CD1c-positive myeloid dendritic cell (primary cell): ENCODE measurements around the gene SLFN12.
"Not testable (repeated sequence)": the region's sequence is repeated elsewhere in the genome, so short reads cannot be mapped to it uniquely, and the experiment has no call there.

Source experiments
- DNase-seq: peaks from one replicate; pipeline ENCODE4 v3.0.0-alpha.2; 2016; ENCODE audit errors: extremely low spot score

Gene SLFN12

DNA sequence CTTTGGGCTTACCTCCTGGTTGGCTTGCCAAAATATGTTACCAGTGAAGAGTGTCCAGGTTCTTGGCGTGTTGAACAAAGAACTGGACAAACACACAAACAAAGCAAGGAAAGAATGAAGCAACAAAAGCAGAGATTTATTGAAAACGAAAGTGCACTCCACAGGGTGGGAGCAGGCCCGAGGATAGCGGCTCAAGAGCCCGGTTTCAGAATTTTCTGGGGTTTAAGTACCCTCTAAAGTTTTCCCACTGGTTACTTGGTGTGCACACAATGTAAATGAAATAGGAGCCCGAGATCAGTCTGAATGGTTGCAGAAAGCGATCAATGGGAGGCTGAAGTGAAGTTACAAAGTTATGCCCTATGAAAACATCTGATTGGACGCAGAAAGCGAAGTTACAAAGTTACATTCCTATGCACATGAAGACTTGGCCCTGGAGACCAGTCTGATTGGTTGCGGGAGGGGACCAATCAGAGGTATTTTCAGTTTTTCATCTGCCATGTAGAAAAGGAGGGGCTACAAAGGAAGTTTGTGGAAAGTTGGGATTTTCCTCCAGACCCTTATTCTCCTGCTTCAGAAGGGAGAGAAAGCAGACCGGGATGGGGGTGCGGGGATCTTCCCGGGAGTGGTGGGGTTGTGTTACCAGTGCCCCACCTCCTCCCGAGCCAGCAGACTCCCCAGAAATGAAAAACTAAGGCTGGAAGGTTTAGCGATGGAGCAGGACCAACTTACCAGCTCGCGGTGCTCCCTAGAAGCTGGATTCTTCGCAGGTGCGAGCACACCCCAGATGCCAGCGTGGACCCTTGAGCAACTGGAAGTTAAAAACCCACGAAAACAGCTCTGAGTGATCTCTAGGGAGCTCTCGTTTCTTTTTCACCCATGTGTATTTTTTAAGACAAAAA lies at the start of gene SLFN12:
SLFN12 (minus strand) TSS at position 325 of the 899 bp plus-strand sequence. CDS start 9,472 bp downstream, outside the sequence.
- peak; percentile 83 for DNase-seq

GRCh38 chr17:35479271-35479670 lies 47.0 kb upstream of the SLFN12 start:
- no peak for DNase-seq

DNA sequence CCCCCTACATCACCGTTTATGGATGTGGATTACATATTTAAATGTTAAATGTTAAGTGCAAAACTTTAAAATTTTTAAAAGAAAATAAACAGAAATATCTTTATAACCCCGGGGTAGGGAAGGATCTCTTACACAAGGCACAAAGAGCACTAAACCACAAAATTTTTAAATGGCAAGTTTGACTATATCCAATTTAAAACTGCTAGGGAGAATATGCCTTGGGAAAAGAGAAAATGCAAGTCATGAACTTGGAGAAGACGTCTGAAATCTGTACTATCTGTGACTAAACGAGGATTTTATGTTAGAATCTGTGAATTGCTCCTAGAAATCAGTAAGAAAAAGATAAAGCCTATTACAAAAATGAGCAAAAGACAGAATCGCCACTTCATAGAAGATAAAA lies 44.9 kb upstream of the SLFN12 start:
- no peak for DNase-seq

- no peak for DNase-seq
Observed at GRCh38 chr17:35476283-35476820, 44.1 kb upstream of the SLFN12 start.

DNA sequence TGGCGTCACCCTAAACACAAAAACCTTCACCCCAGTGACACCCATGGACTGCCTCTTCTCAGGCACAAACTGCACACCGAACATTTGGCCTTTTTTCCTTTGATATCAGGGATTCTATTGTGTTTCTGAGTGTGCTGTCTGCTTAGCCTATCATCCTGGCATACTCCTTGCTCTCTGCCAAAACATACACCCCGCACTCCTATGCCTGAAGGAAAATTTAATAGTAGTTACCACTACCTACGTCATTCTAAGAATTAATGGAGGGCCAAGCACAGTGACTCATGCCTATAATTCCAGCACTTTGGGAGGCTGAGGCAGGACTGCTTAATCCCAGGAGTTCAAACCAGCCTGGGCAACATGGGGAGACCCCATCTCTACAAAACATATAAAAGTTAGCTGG lies 36.2 kb upstream of the SLFN12 start:
- DNase-seq = no peak

GRCh38 chr17:35467824-35468223 lies 35.5 kb upstream of the SLFN12 start:
- DNase-seq = no peak

- DNase-seq = no peak
Observed at GRCh38 chr17:35460354-35460851, 28.1 kb upstream of the SLFN12 start.

- DNase-seq = not testable (repeated sequence)
Observed at GRCh38 chr17:35454035-35454434, 21.7 kb upstream of the SLFN12 start.

DNA sequence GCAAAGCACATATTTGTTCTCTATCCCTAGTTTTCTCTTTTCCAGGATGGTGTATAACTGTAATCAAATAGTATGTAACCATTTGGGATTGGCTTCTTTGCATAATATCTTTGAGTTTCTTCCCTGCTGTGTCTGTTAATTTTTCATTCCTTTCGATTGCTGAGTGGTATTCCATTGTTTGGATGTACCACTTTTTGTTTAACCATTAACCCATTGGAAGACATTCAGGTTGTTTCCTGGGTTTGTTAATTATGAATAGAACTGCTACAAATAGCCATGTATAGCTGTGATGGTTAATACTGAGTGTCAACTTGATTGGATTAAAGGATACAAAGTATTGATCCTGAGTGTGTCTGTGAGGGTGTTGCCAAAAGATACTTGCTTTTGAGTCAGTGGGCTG lies 20.9 kb upstream of the SLFN12 start:
- DNase-seq = no peak

GRCh38 chr17:35449371-35449931 lies 17.2 kb upstream of the SLFN12 start:
- peak; percentile 42 for DNase-seq

GRCh38 chr17:35448899-35449227 lies 16.6 kb upstream of the SLFN12 start:
- DNase-seq = no peak

DNA sequence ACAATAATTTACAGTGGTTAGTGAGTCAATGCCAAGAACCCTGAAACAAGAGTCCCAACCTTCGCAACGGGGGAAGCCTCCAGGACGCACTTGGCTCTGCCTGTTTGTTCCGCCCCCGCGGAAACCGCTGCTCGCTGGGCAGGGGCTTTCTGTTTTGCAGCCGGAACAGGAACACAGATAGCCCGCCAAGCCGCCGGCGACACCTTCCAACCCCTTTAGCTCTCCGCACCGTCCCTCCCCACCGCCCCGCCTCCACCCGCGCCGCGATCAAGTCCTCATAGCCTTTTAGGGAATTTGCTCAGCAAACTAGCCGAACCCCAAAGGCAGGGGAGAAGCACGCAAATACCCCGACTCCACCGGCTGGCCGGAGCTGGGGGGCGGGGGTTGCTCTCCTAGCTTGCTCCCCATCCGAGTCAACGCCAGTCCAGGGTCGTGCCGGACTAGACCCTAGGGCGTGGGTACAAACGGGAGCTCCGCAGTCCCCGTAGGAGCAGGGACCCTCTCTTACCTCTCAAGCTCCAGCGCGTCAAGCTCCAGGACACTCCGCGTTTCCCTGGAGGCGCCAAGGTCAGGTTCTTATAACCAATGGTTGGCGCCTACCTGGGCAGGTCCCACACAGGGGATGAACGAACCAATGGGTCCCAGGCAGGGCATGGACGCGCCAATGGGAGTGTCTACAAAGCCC lies 16.1 kb upstream of the SLFN12 start, which contains the start of gene SLFN13:
SLFN13 (minus strand) TSS at position 553 of the 685 bp plus-strand sequence. CDS start 3,086 bp downstream, outside the sequence.
- DNase-seq = peak; percentile 94

- DNase-seq = no peak
Observed at GRCh38 chr17:35447499-35447898, 15.2 kb upstream of the SLFN12 start.

- no peak for DNase-seq
Observed at GRCh38 chr17:35438433-35438832, 6.1 kb upstream of the SLFN12 start.

- peak; percentile 67 for DNase-seq
Observed at GRCh38 chr17:35433075-35433894, 985 bp upstream of the SLFN12 start.

- DNase-seq = no peak
Observed at GRCh38 chr17:35429702-35430101, 2.6 kb downstream of the SLFN12 start.

DNA sequence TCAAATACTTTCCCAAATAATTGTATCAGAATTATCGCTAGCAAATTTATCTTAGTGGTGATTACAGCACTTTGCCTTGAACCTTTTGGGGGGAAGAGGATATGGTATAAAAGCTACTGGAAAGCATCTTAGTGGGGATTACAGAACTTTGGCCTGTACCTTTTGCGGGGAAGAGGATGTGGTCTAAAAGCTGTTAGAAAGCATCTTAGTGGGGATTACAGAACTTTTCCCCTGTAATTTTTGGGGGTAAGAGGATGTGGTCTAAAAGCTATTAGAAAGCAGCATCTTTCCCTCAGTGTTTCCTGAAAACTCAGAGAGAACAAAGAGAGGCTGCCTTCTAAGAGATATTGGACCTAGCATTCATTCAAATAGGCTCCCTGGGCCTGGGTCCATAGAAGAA lies 4.1 kb downstream of the SLFN12 start:
- no peak for DNase-seq

- DNase-seq = no peak
Observed at GRCh38 chr17:35423761-35424160, 8.5 kb downstream of the SLFN12 start.

DNA sequence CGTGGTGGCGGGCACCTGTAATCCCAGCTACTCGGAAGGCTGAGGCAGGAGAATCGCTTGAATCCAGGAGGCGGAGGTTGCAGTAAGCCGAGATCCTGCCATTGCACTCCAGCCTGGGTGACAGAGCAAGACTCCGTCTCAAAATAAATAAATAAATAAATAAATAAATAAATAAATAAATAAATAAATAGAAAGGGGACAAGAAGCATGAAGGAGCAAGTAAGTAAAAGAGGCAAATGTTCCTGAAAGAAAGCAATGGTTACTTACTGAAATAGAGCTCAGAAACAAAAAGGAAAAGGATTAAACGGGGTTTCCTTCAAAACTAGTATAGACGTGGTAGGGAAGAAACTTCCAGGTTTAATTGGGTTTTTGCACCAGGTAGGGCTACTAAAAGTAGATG lies 11.2 kb downstream of the SLFN12 start:
- DNase-seq = not testable (repeated sequence)

DNA sequence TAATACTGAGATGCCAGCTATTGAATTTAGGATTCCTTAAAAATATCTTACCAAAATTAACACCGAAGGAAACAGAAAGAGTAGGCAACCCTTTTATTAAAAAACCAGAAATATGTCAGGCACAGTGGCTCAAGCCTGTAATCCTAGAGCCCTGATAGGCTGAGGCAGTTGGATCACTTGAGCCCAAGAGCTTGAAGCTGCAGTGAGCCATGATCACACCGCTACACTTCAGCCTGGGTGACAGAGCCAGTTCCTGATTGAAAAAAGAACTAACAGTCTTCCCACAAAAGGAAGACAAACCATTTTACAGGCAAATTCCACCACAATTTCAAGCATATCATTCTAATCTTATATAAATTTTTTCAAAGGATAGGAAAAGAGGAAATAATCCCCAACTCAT lies 15.6 kb downstream of the SLFN12 start:
- DNase-seq = peak; percentile 8

DNA sequence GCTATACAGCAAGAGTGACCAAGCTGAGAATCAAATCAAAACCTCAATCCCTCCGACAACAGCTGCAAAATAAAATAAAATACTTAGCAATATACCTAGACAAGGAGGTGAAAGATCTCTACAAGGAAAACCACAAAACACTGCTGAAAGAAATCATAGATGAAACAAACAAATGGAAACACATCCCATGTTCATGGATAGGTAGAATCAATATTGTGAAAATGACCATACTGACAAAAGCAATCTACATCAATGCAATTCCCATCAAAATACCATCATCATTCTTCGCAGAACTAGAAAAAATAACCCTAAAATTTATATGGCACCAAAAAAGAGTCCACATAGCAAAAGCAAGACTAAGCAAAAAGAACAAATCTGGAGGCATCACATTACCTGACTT lies 17.6 kb downstream of the SLFN12 start:
- DNase-seq = not testable (repeated sequence)
